H1 (cell line): ENCODE results near the gene PCBP4.

Experiments used
- EZH2 ChIP-seq: fragments of 200-600 bp; sonication (generic); IDR thresholded peaks from 2 replicates; pipeline ENCODE4 v1.7.1; 2012; ENCODE audit warnings: low read depth, mild to moderate bottlenecking, moderate library complexity, low read length, inconsistent platforms; ENCODE audit not compliant: severe bottlenecking
- POLR2A ChIP-seq, 2 experiments: IDR thresholded peaks; 1 replicate in 1 of 2; 2 replicates in 1 of 2; pipeline ENCODE4 v1.6.1; 2011; ENCODE audit warnings: low read depth in 2 of 2, low read length in 2 of 2, mild to moderate bottlenecking in 2 of 2; ENCODE audit errors: control extremely low read depth in 1 of 2
- RFX5 ChIP-seq: IDR thresholded peaks from 2 replicates; pipeline ENCODE4 v1.6.1; 2011; ENCODE audit warnings: low read depth, low read length, improper control_type of control experiment, borderline replicate concordance
- SIX5 ChIP-seq: IDR thresholded peaks from 2 replicates; pipeline ENCODE4 v1.6.1; 2011; ENCODE audit warnings: mild to moderate bottlenecking, low read depth, low read length
- SP2 ChIP-seq: IDR thresholded peaks from 2 replicates; pipeline ENCODE4 v1.6.1; 2012; ENCODE audit warnings: mild to moderate bottlenecking, low read length, inconsistent platforms
- TBP ChIP-seq: IDR thresholded peaks from 2 replicates; pipeline ENCODE4 v1.6.1; 2011; ENCODE audit warnings: low read depth, low read length, improper control_type of control experiment
- TF ChIP-seq, protein P1 (sequence below): IDR thresholded peaks from 2 replicates; pipeline ENCODE4 v1.6.1; 2011; ENCODE audit warnings: low read length, improper control_type of control experiment
- TF ChIP-seq, protein P2 (sequence below), 3 experiments: IDR thresholded peaks; 1 replicate in 2 of 3; 2 replicates in 1 of 3; pipeline versions ENCODE4 v1.5.1 to v1.6.1; 2011; ENCODE audit warnings: low read length in 3 of 3, mild to moderate bottlenecking in 3 of 3, inconsistent platforms in 2 of 3, low read depth in 1 of 3, moderate library complexity in 1 of 3; ENCODE audit not compliant: insufficient read depth in 1 of 3; ENCODE audit errors: control extremely low read depth in 1 of 3

DNA sequence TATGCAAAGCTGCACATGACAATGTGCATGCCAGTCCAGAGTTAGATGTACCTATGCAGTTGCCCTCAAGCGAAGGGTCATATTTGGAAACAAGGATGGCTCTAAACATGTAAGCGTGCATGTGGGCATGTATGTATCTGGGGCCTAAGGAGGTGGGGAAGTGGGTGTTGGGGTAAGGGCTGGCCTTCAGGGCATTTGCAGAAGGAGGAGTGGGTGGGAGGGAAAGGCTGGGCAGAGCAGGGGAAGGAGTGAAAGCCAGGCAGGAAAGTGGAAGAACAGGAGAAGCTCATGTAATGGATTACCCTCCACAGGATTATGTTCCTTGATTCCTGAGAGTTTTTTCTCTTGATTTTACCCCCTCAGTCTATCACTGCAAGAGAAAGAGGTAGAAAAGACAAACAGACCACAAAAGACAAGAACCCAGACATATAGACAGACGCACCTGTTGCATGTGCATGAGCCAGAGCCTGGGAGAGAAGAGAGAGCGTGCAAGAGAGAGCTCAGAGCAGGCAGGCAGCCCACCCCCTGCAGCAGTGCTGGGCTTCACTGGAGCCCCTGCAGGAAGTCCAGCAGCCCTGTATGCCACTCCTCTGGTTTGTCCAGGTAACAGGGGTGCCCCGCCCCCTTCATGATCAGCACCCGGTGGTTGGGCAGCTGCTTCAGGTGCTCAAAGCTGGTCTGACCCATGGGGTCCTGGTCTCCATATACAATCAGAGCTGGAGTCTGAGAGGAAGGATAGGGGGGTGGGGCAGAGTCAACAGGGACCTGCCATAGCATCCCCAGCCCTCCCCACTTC lies 1.8 kb upstream of the PCBP4 start:
- TF ChIP-seq, protein P1, sequence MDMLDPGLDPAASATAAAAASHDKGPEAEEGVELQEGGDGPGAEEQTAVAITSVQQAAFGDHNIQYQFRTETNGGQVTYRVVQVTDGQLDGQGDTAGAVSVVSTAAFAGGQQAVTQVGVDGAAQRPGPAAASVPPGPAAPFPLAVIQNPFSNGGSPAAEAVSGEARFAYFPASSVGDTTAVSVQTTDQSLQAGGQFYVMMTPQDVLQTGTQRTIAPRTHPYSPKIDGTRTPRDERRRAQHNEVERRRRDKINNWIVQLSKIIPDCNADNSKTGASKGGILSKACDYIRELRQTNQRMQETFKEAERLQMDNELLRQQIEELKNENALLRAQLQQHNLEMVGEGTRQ: no peak
- TF ChIP-seq, protein P2, sequence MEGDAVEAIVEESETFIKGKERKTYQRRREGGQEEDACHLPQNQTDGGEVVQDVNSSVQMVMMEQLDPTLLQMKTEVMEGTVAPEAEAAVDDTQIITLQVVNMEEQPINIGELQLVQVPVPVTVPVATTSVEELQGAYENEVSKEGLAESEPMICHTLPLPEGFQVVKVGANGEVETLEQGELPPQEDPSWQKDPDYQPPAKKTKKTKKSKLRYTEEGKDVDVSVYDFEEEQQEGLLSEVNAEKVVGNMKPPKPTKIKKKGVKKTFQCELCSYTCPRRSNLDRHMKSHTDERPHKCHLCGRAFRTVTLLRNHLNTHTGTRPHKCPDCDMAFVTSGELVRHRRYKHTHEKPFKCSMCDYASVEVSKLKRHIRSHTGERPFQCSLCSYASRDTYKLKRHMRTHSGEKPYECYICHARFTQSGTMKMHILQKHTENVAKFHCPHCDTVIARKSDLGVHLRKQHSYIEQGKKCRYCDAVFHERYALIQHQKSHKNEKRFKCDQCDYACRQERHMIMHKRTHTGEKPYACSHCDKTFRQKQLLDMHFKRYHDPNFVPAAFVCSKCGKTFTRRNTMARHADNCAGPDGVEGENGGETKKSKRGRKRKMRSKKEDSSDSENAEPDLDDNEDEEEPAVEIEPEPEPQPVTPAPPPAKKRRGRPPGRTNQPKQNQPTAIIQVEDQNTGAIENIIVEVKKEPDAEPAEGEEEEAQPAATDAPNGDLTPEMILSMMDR (IDR thresholded peaks at IDR 0.05; ENCODE audit: control extremely low read depth in 1 of 3, insufficient read depth in 1 of 3, low read depth in 1 of 3, low read length in 3 of 3): no peak
- no peak for TF ChIP-seq TBP
- no peak for TF ChIP-seq EZH2
- no peak for TF ChIP-seq SP2
- no peak for TF ChIP-seq SIX5
- no peak for TF ChIP-seq RFX5
- no peak; a peak in 2 of 3 replicates for TF ChIP-seq POLR2A (IDR thresholded peaks at IDR 0.05; ENCODE audit: control extremely low read depth in 1 of 2, low read depth in 2 of 2, low read length in 2 of 2)
